Effector memory CD8-positive, alpha-beta T cell (primary cell): ENCODE measurements around the gene CCDC63.
"Not testable (repeated sequence)": the region's sequence is repeated elsewhere in the genome, so short reads cannot be mapped to it uniquely, and the experiment has no call there.

Experiments used
- ATAC-seq: fragments of 150-1000 bp; cut with Tn5 transposase; replicated peaks from 2 replicates; pipeline ENCODE4 v1.10.0; 2021; ENCODE audit warnings: mild to moderate bottlenecking, moderate library complexity
- DNase-seq, 3 experiments: peaks; one replicate each; pipeline ENCODE4 v3.0.0; 2021
- H3K27ac Mint-ChIP-seq, 2 donors: one replicate each; pipeline ENCODE4 v1.8.0; 2022; ENCODE audit warnings: mild to moderate bottlenecking in 2 of 2, mixed read lengths in 2 of 2, moderate library complexity in 2 of 2
- H3K27me3 Mint-ChIP-seq, 2 donors: one replicate each; pipeline ENCODE4 v1.8.0; 2022; ENCODE audit warnings: mixed read lengths in 2 of 2
- H3K36me3 Mint-ChIP-seq: one replicate; pipeline ENCODE4 v1.8.0; 2022; ENCODE audit warnings: mild to moderate bottlenecking, moderate library complexity, mixed read lengths; ENCODE audit not compliant: insufficient read depth
- H3K4me1 Mint-ChIP-seq, 2 donors: one replicate each; pipeline ENCODE4 v1.8.0; 2022; ENCODE audit warnings: low read depth in 2 of 2, mixed read lengths in 2 of 2
- H3K4me3 Mint-ChIP-seq, 2 donors: one replicate each; pipeline ENCODE4 v1.8.0; 2022; ENCODE audit warnings: mild to moderate bottlenecking in 2 of 2, mixed read lengths in 2 of 2, moderate library complexity in 2 of 2
- H3K9me3 Mint-ChIP-seq, 2 donors: one replicate each; pipeline ENCODE4 v1.8.0; 2022; ENCODE audit warnings: mixed read lengths in 2 of 2

The CCDC63 gene

GRCh38 chr12:110849748-110850403 is 3.1 kb downstream of the CCDC63 start:
- Mint-ChIP-seq H3K4me3 (no peak overlapping the region), H3K27me3 (peaks cover 71 to 87% of the 10 kb centered on the region in 2 donors), H3K9me3 (no peaks in the 10 kb centered on the region), H3K27ac (no peak overlapping the region), H3K36me3 (no peaks in the 10 kb centered on the region), H3K4me1 (no peaks in the 10 kb centered on the region)
- DNase-seq, result no peak
- ATAC-seq, result no peak

- Mint-ChIP-seq H3K27ac (no peak overlapping the region), H3K27me3 (peaks cover 63 to 78% of the 10 kb centered on the region in 2 donors), H3K9me3 (no peaks in the 10 kb centered on the region), H3K4me1 (no peaks in the 10 kb centered on the region), H3K36me3 (no peaks in the 10 kb centered on the region), H3K4me3 (no peak overlapping the region)
- DNase-seq (no peak), ATAC-seq (no peak)
These were observed 4.0 kb downstream of the CCDC63 start for GRCh38 chr12:110850762-110851161.

- ATAC-seq, result no peak
- Mint-ChIP-seq H3K9me3 (no peaks in the 10 kb centered on the region), H3K4me1 (no peaks in the 10 kb centered on the region), H3K36me3 (no peaks in the 10 kb centered on the region), H3K4me3 (no peak overlapping the region), H3K27ac (no peak overlapping the region), H3K27me3 (peaks cover 37 to 48% of the 10 kb centered on the region in 2 donors)
- DNase-seq, result no peak
These were observed 7.0 kb downstream of the CCDC63 start for GRCh38 chr12:110853836-110854235.

- DNase-seq (no peak), ATAC-seq (no peak)
- Mint-ChIP-seq H3K27me3 (peaks cover 24 to 41% of the 10 kb centered on the region in 2 donors), H3K36me3 (no peaks in the 10 kb centered on the region), H3K9me3 (no peaks in the 10 kb centered on the region), H3K27ac (no peak overlapping the region), H3K4me3 (no peak overlapping the region), H3K4me1 (peaks cover 0 to 5% of the 10 kb centered on the region in 2 donors)
These were observed 9.8 kb downstream of the CCDC63 start for GRCh38 chr12:110856542-110856941.

GRCh38 chr12:110857528-110857927 is 10.7 kb downstream of the CCDC63 start:
- Mint-ChIP-seq H3K27ac (no peak overlapping the region), H3K4me1 (peaks cover 0 to 5% of the 10 kb centered on the region in 2 donors), H3K9me3 (no peaks in the 10 kb centered on the region), H3K36me3 (no peaks in the 10 kb centered on the region), H3K4me3 (no peak overlapping the region), H3K27me3 (peaks cover 15 to 31% of the 10 kb centered on the region in 2 donors)
- DNase-seq (no peak), ATAC-seq (no peak)

GRCh38 chr12:110857954-110858353 is 11.2 kb downstream of the CCDC63 start:
- H3K4me1 Mint-ChIP-seq, H3K27ac Mint-ChIP-seq, H3K9me3 Mint-ChIP-seq, DNase-seq, H3K4me3 Mint-ChIP-seq, H3K36me3 Mint-ChIP-seq, ATAC-seq: not testable (repeated sequence)
- peaks cover 10 to 26% of the 10 kb centered on the region in 2 donors for H3K27me3 Mint-ChIP-seq

- ATAC-seq (no peak), DNase-seq (no peak)
- H3K9me3 Mint-ChIP-seq, result no peaks in the 10 kb centered on the region
- peaks cover 1 to 18% of the 10 kb centered on the region in 2 donors for H3K27me3 Mint-ChIP-seq
- peaks cover 0 to 5% of the 10 kb centered on the region in 2 donors for H3K4me1 Mint-ChIP-seq
- no peak overlapping the region for H3K4me3 Mint-ChIP-seq
- H3K36me3 Mint-ChIP-seq, result no peaks in the 10 kb centered on the region
- no peak overlapping the region for H3K27ac Mint-ChIP-seq
These were observed 12.1 kb downstream of the CCDC63 start for GRCh38 chr12:110858848-110859247.

- Mint-ChIP-seq H3K9me3 (no peaks in the 10 kb centered on the region), H3K4me3 (no peak overlapping the region), H3K27ac (no peak overlapping the region), H3K36me3 (no peaks in the 10 kb centered on the region), H3K4me1 (peaks cover 0 to 5% of the 10 kb centered on the region in 2 donors), H3K27me3 (peaks cover 0 to 11% of the 10 kb centered on the region in 2 donors)
- DNase-seq, result no peak
- no peak for ATAC-seq
These were observed 14.1 kb downstream of the CCDC63 start for GRCh38 chr12:110860833-110861296.

- Mint-ChIP-seq H3K4me1 (peaks cover 0 to 5% of the 10 kb centered on the region in 2 donors), H3K27me3 (peaks cover 0 to 11% of the 10 kb centered on the region in 2 donors), H3K4me3 (no peak overlapping the region), H3K36me3 (no peaks in the 10 kb centered on the region), H3K27ac (peak overlapping the region in 1 of 2 donors; percentile 1), H3K9me3 (no peaks in the 10 kb centered on the region)
- DNase-seq, result no peak
- ATAC-seq, result no peak
These were observed 14.9 kb downstream of the CCDC63 start for GRCh38 chr12:110861729-110862128.

GRCh38 chr12:110862329-110862728 is 15.5 kb downstream of the CCDC63 start:
- DNase-seq (no peak), ATAC-seq (no peak)
- Mint-ChIP-seq H3K4me3 (no peak overlapping the region), H3K4me1 (peaks cover 0 to 5% of the 10 kb centered on the region in 2 donors), H3K27me3 (peaks cover 0 to 11% of the 10 kb centered on the region in 2 donors), H3K9me3 (no peaks in the 10 kb centered on the region), H3K36me3 (no peaks in the 10 kb centered on the region), H3K27ac (no peak overlapping the region)

- Mint-ChIP-seq H3K4me3 (no peak overlapping the region), H3K27me3 (peaks cover 0 to 11% of the 10 kb centered on the region in 2 donors), H3K27ac (no peak overlapping the region), H3K9me3 (no peaks in the 10 kb centered on the region), H3K4me1 (peaks cover 0 to 5% of the 10 kb centered on the region in 2 donors), H3K36me3 (no peaks in the 10 kb centered on the region)
- DNase-seq (no peak), ATAC-seq (no peak)
These were observed 16.4 kb downstream of the CCDC63 start for GRCh38 chr12:110863161-110863560.

- Mint-ChIP-seq H3K4me1 (peaks cover 0 to 3% of the 10 kb centered on the region in 2 donors), H3K4me3 (no peak overlapping the region), H3K27me3 (peaks cover 0 to 7% of the 10 kb centered on the region in 2 donors), H3K27ac (no peak overlapping the region), H3K9me3 (no peaks in the 10 kb centered on the region), H3K36me3 (no peaks in the 10 kb centered on the region)
- ATAC-seq, result no peak
- no peak for DNase-seq
These were observed 18.7 kb downstream of the CCDC63 start for GRCh38 chr12:110865521-110865920.

GRCh38 chr12:110869026-110869425 is 22.2 kb downstream of the CCDC63 start:
- Mint-ChIP-seq H3K9me3 (no peaks in the 10 kb centered on the region), H3K4me1 (no peaks in the 10 kb centered on the region), H3K27me3 (peaks cover 17% of the 10 kb centered on the region in 2 donors), H3K4me3 (no peak overlapping the region), H3K27ac (no peak overlapping the region), H3K36me3 (no peaks in the 10 kb centered on the region)
- ATAC-seq (no peak), DNase-seq (no peak)

- DNase-seq, result no peak
- Mint-ChIP-seq H3K27ac (no peak overlapping the region), H3K9me3 (no peaks in the 10 kb centered on the region)
These were observed 23.0 kb downstream of the CCDC63 start for GRCh38 chr12:110869803-110870202.

More at GRCh38 chr12:110869803-110870202, 23.0 kb downstream of the CCDC63 start:
- no peaks in the 10 kb centered on the region for H3K4me1 Mint-ChIP-seq
- ATAC-seq, result no peak
- H3K36me3 Mint-ChIP-seq, result no peaks in the 10 kb centered on the region
- no peak overlapping the region for H3K4me3 Mint-ChIP-seq
- peaks cover 22 to 24% of the 10 kb centered on the region in 2 donors for H3K27me3 Mint-ChIP-seq
